T-helper 22 cell (primary cell): ENCODE measurements around the gene ASF1B.

Source experiments
- DNase-seq: peaks from one replicate; pipeline ENCODE4 v3.0.0-alpha.2; 2020; ENCODE audit warnings: low read depth

Gene ASF1B

DNA sequence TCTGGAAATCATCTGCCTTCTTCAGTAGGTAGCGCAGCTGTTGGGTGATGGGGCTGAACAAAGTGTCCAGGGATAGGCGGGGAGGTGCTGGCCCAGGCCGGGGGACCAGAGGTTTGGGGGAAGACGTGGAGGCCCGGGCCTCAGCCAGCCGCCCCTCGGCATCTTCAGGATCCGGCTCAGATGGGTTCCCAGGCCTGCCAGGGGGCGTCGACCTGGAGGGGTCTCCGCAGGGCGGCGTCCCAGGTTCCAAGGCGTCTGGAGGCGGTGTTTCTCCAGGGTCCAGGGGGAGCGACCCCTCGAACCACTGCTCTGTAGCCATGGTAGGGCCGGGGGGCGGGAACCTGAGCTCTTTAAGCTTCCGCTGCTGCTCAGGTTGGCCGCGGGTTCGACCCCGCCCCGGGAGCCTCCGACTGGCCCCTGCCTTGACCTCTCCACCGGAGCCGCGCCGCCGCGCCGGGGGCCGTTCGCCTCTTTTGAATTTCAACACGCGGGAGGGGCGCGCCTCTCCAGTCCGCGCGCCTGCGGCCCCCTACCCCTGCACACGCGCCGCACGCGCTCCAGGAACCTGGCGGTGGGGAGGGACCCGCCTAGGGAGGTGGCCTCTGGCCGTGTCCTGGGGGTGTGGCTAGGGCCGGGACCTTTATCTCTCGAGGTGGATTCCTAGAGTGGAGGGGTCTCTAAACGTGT, 50.9 kb downstream of the ASF1B start, which contains the start of gene C19orf67:
Gene C19orf67, minus strand, starts transcription at position 475 of the 687 bp plus-strand sequence. Its CDS starts 156 bp downstream, at position 319.
- no peak for DNase-seq

DNA sequence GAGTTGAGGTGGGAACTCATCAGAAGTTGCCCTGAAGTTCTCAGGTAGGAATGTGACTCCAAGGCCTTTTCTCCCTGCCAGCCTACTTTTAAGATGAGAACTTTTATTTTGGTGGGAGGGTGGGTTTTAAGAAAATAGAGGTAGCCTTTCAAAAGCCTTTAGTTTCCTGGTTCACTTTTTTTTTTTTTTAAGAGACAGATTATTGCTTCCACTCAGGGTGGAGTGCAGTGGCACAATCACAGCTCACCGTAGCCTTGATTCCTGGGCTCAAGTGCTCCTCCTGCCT, 53.8 kb downstream of the ASF1B start:
- DNase-seq: no peak

DNA sequence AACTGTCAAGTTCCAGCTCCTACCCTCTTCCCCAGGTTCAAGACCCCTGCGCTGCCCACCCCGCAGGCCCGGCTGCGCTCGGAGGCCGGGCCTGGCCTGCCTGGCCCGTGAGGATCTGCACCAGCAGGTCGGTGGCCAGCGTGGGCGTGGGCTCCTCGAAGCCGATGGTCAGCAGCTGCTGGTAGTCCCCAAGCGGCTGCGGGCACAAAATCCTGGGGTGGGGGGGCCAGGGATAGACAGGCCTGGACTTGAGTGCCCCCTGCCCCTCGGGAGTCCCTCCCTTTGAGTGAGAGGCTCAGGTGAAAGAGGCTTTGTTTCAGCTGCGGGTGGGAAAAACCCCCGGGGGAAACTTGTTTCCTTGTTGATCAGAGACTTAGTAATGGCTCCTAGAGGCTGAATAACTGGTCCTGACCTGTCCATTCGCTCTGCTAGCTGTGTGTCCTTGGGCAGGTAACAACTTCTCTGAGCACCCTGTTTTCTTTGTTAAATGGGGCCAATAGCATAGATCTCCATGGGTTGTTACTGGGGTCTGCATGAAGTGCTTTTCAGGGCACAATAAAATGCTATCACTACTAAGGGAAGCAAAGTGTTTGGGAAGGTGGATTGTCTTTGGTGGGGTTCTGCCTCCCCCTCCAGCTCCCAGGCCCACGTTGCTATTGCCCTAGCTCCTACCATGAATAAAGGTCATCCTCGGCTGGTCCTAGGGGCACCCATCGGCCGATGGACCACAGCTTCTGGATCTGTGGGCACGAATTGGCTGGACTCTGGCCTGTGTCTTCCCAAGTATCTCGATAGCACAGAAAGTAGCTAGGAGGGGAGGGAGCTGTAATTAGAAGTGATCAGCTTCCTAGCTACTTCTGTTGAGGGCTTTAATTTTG, 54.4 kb downstream of the ASF1B start:
- DNase-seq: peak; percentile 28

DNA sequence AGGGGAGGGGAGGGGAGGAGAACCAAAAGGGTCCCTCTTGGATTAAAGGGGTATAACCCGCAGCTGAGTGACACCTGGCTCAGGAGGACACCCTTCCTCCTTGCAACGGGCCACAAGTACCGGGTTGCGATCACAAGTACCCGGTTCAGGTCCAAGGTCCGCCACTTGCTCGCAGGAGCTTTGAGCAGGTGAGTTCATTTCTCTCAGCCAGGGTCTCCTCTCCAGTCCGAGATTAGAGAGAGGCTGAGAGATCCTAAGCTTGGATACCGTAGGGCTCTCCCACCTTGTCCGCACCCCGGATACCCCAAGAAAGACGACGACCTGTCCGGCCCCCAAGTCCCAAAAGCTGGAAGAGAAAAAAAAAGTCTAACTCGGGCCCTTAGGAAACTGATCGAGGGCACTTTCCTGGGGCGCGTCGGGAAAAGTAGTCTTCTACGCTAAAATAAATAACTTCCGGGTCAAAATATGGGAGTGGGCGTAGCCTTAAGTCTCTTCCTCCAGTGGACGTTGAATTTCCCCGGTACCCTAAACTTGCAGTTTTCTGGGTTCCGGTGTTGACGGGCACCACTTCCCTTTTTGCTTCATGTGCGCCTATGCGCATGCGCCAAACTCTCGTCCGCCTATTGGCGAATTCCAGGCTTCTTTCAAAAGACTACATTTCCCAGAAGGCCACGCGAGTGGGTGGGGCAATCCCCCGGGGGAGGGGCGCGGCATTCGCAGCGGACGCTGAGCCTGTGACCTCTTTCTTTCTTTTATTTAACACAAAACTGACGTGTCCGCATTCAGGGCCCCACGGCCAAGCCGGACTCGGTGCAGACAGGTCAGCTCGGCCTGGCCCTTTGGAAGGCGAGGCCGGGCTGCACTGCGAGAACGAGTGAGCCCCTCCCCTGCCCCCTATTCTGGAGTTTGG, 55.2 kb downstream of the ASF1B start:
- DNase-seq: peak; percentile 97

DNA sequence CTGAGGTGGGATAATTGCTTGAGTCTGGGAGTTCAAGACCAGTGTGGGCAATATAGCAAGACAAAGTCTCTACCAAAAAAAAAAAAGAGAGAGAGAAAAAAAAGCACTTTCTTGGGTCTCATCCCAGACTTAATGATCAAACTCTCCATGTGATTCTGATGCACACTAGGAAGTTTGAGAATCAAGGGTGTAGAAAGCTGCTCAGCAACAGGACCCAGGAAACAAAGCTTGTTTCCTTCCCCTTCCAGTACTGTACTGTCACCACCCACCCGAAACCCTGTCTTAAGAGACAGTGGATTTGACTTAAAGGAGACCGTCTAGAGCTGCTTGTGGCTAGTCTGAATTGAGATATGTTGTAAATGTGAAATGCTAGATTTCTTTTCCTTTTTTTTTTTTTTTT, 58.0 kb downstream of the ASF1B start:
- DNase-seq: no peak

DNA sequence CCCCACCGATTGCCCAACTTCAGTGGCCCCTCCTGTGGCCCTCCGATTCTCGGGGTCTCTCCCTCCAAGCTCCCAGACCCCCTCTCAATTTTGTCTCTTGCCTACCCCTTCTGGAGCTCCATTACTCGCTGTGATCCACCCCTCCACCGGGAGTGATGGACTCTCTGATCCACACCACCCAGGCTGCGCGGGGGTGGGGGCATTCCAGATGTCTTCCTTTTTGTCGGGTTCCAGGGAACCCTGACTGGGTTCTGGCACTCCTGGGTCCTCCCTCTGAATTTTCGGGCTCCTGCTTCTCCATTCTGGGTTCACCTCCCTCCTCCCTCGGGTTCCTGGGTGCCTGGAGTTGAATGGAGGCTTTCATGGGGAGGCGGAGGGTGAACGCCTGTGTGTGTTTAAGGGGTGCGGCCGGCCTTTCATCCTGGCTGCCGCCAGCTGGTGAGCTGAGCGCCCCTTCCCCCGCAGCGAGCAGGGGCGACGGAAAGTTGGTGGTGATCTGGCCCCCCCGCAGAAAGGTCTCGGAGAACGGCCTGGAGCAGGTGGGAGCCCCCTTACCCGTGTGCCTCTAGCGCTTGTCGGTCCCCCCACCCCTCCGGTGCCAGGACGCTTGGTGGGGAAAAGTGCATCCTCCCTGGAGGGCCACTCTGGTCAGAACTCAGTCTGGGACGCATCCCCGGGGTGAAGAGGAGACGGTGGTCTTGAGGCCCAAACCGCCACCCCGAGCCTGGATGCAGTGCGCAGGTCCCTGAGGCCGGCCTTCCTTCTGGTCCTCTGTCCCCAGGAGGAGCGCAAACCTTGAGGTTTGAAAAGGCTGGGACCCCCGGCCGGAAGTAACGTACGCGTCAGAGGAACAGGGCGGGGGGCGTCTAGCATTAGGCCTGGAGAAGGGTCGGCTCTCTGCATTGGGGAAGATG, 62.2 kb downstream of the ASF1B start:
- DNase-seq: no peak

DNA sequence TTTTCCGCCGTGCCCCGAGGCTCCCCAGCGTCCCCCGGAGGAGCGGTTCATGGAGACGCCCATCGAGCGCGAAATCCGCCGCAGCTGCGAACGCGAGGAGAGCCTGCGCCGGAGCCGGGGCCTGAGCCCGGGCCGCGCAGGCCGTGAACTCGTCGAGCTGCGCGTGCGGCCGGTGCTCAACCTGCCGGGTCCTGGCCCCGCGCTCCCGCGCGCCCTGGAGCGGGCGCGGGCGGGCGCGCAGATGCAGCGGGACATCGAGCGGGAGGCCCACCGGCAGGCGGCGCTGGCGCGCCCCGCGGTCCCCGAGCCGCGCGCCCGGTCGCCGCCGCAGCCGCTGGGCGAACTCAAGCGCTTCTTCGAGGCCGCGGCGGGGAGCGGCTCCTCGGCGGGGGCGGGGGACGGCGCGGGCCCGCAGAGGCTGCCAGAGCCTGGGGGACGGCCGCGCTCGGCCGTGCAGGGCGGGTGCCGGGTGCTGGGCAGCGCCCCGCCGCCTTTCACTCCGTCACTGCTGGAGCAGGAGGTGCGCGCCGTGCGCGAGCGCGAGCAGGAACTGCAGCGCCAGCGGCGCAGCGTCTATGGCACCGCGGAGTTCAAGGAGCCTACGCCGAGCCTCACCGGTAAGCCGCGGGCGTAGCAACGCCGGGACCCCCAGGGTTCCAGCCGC, 63.0 kb downstream of the ASF1B start:
- peak; percentile 55 for DNase-seq

- peak; percentile 11 for DNase-seq
Measured at GRCh38 chr19:14072535-14073260, 63.7 kb downstream of the ASF1B start, which contains the start of gene MISP3. TSS of gene MISP3 (plus strand) at chr19:14072786. CDS start at chr19:14073310, 524 bp downstream.

DNA sequence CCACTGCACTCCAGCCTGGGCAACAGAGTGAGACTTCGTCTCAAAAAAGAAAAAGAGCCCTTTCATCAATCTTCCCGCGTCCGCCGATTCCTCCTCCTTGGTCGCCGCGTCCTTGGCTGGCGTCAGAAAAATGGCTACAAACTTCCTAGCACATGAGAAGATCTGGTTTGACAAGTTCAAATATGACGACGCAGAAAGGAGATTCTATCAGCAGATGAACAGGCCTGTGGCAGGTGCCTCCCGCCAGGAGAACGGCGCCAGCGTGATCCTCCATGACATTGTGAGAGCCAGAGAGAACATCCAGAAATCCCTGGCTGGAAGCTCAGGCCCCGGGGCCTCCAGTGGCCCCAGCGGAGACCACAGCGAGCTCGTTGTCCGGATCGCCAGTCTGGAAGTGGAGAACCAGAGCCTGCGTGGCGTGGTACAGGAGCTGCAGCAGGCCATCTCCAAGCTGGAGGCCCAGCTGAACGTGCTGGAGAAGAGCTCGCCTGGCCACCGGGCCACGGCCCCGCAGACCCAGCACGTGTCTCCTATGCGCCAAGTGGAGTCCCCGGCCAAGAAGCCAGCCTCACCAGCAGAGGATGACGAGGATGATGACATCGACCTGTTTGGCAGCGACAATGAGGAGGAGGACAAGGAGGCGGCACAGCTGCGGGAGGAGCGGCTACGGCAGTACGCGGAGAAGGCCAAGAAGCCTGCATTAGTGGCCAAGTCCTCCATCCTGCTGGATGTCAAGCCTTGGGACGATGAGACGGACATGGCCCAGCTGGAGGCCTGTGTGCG, 65.9 kb downstream of the ASF1B start:
- DNase-seq: no peak
